GM12875 (cell line): ENCODE data around the gene VASN.

Experiments
- H3K4me3 ChIP-seq: one replicate; pipeline ENCODE4 v1.5.1; 2011; ENCODE audit warnings: low read depth, low read length, control low read depth
- TF ChIP-seq, protein P1 (sequence below): IDR thresholded peaks from 2 replicates; pipeline ENCODE4 v1.5.1; 2011; ENCODE audit warnings: low read depth, mild to moderate bottlenecking, control low read depth, inconsistent platforms, low read length, moderate library complexity, borderline replicate concordance; ENCODE audit not compliant: insufficient read depth

Gene VASN

GRCh38 chr16:4399001-4399730 lies 27.5 kb downstream of the VASN start:
- no peak overlapping the region for H3K4me3 ChIP-seq
- TF ChIP-seq, protein P1, sequence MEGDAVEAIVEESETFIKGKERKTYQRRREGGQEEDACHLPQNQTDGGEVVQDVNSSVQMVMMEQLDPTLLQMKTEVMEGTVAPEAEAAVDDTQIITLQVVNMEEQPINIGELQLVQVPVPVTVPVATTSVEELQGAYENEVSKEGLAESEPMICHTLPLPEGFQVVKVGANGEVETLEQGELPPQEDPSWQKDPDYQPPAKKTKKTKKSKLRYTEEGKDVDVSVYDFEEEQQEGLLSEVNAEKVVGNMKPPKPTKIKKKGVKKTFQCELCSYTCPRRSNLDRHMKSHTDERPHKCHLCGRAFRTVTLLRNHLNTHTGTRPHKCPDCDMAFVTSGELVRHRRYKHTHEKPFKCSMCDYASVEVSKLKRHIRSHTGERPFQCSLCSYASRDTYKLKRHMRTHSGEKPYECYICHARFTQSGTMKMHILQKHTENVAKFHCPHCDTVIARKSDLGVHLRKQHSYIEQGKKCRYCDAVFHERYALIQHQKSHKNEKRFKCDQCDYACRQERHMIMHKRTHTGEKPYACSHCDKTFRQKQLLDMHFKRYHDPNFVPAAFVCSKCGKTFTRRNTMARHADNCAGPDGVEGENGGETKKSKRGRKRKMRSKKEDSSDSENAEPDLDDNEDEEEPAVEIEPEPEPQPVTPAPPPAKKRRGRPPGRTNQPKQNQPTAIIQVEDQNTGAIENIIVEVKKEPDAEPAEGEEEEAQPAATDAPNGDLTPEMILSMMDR, result no peak

GRCh38 chr16:4401094-4401501 lies 29.4 kb downstream of the VASN start:
- H3K4me3 ChIP-seq, result no peak overlapping the region
- TF ChIP-seq, protein P1, result no peak

- TF ChIP-seq, protein P1, result no peak
- no peak overlapping the region for H3K4me3 ChIP-seq
Measured at GRCh38 chr16:4401510-4401909, 29.9 kb downstream of the VASN start.

DNA sequence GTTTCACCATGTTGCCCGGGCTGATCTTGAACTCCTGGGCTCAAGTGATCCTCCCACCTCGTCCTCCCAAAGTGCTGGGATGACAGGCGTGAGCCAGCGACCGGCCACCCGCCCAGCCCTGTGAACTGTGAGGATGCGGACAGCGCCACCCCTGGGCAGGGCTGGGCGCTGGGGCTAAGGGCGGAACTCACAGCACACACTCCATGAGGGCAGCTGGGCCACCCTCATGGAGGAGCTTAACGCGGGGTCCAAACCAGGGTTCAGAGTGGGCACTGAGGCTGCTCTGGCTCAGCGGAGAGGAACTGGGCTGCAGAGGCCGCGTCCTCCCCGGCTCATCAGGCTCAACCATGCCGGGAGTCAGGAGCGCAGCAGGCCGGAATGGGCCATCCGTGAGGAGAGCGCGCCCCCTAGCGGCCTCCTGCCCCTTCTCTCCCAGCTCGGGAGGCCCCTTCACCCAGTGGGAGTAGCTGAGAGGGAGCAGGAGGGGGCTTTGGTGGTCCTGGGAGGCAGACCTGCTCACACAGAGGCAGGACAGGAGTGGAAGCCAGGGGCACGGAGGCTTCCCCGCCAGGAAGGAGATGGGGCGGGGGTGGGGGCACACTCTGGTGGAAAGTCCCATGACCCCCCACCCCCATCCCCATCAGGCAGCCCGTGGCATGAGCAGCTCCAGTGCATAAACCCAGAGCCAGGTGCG lies 30.9 kb downstream of the VASN start:
- TF ChIP-seq, protein P1, result peak; percentile 87
- H3K4me3 ChIP-seq, result no peak overlapping the region

DNA sequence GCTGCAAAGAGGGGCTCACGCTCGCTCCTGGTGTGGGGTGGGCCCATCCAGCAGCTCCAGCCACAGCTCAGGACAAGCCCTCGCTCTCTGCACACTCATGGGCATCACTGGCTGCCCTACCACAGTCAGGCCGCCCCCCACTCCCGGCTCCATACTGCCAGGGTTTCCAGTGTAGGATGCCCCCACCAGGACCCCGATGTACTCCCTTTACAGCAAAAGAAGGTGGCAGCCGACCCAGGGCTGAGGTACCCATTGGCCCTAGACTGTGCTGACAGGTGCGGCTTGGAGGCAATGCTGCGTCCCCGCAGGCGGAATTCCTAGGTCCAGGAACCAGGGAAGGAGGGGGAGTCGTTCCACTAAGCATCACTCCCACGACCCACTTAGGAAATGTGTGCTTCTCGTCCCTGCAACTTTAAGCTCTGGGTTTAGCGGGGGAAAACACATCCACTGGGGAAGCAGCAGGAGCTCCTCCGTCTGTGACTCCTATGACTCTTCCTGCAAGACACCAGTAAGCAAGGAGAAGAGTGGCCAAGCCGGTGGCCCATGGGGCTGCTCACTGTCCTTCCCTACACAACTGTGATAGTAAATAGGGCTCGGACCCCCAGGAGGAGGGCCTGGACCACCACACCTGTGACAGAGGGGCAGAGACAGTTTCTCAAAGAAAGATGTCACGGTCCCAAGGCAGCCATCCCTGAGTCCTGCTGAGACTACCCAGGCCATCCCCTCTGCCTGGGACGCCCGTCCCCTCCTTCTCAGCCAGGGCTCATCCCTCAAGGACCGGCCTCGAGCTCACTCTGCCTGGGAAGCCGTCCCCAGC lies 31.7 kb downstream of the VASN start:
- TF ChIP-seq, protein P1, result no peak
- H3K4me3 ChIP-seq, result no peak overlapping the region

GRCh38 chr16:4404247-4404966 lies 32.8 kb downstream of the VASN start:
- H3K4me3 ChIP-seq, result no peak overlapping the region
- TF ChIP-seq, protein P1, result peak; percentile 64
